Measurements from ENCODE around the gene IGSF3. TPM values are rescaled to one million over a fixed set of nuclear protein-coding genes. Genes with fewer than 3 reads are reported as not detected.
"Not testable (repeated sequence)": the region's sequence is repeated elsewhere in the genome, so short reads cannot be mapped to it uniquely, and the experiment has no call there.

The IGSF3 gene
- total RNA-seq, 1 experiment from 2014 or later: 4.0 TPM

GRCh38 chr1:116597388-116597787 lies 70.1 kb downstream of the IGSF3 start:
- POLR2A ChIA-PET (ENCODE audit: low non-redundant PET); DNase-seq (ENCODE audit: low spot score); H3K36me3 ChIP-seq (ENCODE audit: insufficient read depth, low read length, poor library complexity, severe bottlenecking); H3K4me1 ChIP-seq (ENCODE audit: insufficient read depth, low read length, poor library complexity, severe bottlenecking); H3K27me3 ChIP-seq (replicated peaks; ENCODE audit: insufficient read depth, low read depth, low read length, poor library complexity); H3K9me3 ChIP-seq (ENCODE audit: low read depth, low read length, poor library complexity, severe bottlenecking); BruUV-seq (replicated peaks); H3K27ac ChIP-seq (ENCODE audit: low read depth, low read length, poor library complexity, severe bottlenecking); CTCF ChIA-PET; intact Hi-C loops (cut with micrococcal nuclease; ENCODE audit: unreplicated experiment); H3K4me3 ChIP-seq (ENCODE audit: low read depth, low read length, poor library complexity, severe bottlenecking): not testable (repeated sequence)

DNA sequence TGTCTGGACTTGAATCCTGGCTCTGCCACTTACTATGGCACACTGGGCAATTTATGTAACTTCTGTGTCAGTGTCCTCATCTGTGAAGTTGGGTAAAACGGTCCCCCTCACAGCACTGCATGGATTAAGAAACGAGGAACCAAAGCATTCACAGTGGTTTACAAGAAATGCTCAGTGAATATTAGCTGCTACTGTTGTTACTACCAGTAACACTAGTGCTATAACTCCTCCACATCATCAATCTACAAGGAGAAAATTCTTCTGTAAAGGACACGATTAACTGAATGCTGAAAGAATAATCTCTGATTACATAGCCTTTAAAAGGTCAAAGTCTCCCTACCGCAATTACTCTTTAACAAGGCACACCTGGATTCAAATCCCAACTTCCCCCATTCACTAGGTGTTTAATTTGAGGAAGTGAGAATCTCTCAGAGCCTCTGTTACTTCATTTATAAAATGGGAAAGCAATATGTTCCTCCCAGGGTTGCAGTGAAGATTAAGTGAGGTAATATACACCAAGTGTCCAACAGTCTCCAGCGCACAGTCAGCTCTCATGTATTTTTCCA lies 70.7 kb downstream of the IGSF3 start:
- POLR2A ChIA-PET (ENCODE audit: low non-redundant PET); intact Hi-C loops (cut with micrococcal nuclease; ENCODE audit: unreplicated experiment); H3K4me3 ChIP-seq (ENCODE audit: low read depth, low read length, poor library complexity, severe bottlenecking); H3K4me1 ChIP-seq (ENCODE audit: insufficient read depth, low read length, poor library complexity, severe bottlenecking); DNase-seq (ENCODE audit: low spot score); H3K9me3 ChIP-seq (ENCODE audit: low read depth, low read length, poor library complexity, severe bottlenecking); BruUV-seq (replicated peaks); H3K36me3 ChIP-seq (ENCODE audit: insufficient read depth, low read length, poor library complexity, severe bottlenecking); H3K27ac ChIP-seq (ENCODE audit: low read depth, low read length, poor library complexity, severe bottlenecking); H3K27me3 ChIP-seq (replicated peaks; ENCODE audit: insufficient read depth, low read depth, low read length, poor library complexity): not testable (repeated sequence)
- CTCF ChIA-PET: interaction anchor here (0.7 to 2.2 kb wide), 2 partner anchors 10 to 23 kb away, joined by 3 to 21 read pairs; no protein-coding TSS in a partner anchor

GRCh38 chr1:116595946-116596741 lies 71.4 kb downstream of the IGSF3 start:
- H3K4me3 ChIP-seq (ENCODE audit: low read depth, low read length, poor library complexity, severe bottlenecking): peak overlapping the region; percentile 20
- intact Hi-C loops (cut with micrococcal nuclease; ENCODE audit: unreplicated experiment); H3K27me3 ChIP-seq (replicated peaks; ENCODE audit: insufficient read depth, low read depth, low read length, poor library complexity); H3K27ac ChIP-seq (ENCODE audit: low read depth, low read length, poor library complexity, severe bottlenecking); H3K4me1 ChIP-seq (ENCODE audit: insufficient read depth, low read length, poor library complexity, severe bottlenecking); H3K9me3 ChIP-seq (ENCODE audit: low read depth, low read length, poor library complexity, severe bottlenecking); POLR2A ChIA-PET (ENCODE audit: low non-redundant PET); BruUV-seq (replicated peaks); H3K36me3 ChIP-seq (ENCODE audit: insufficient read depth, low read length, poor library complexity, severe bottlenecking): not testable (repeated sequence)
- peak; percentile 60 for TF ChIP-seq CTCF (conservative IDR thresholded peaks at IDR 0.05; ENCODE audit: low read depth, low read length)
- CTCF ChIA-PET: interaction anchor here (0.7 to 2.2 kb wide), 5 partner anchors 11 to 532 kb away, joined by 3 to 21 read pairs (median 3); no protein-coding TSS in a partner anchor
- DNase-seq (ENCODE audit: low spot score): peak; percentile 66

- peak; percentile 43 for TF ChIP-seq CTCF (conservative IDR thresholded peaks at IDR 0.05; ENCODE audit: low read depth, low read length)
- POLR2A ChIA-PET (ENCODE audit: low non-redundant PET): not testable (repeated sequence)
Observed at GRCh38 chr1:116595065-116595840, 72.3 kb downstream of the IGSF3 start.

DNA sequence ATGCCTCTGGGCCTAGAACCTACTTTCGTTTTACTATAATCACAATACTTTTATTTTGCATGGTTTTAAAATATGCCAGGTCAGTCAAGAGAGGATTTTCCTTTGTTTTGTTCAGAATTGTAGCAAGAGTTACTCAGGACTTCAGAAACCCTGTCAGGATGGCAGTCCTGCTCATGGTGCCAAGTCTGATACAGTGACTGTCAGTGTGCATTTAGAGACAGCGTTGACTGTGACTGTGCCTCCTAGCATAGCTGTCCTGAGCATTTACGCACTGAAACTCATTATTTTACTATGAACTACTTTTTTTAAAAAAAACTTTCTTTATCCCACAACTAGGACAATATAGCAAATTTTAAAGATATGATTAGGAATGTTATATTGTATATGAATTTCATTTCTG lies 73.6 kb downstream of the IGSF3 start:
- DNase-seq (ENCODE audit: low spot score); H3K27me3 ChIP-seq (replicated peaks; ENCODE audit: insufficient read depth, low read depth, low read length, poor library complexity); H3K4me1 ChIP-seq (ENCODE audit: insufficient read depth, low read length, poor library complexity, severe bottlenecking); CTCF ChIA-PET; BruUV-seq (replicated peaks); POLR2A ChIA-PET (ENCODE audit: low non-redundant PET); H3K27ac ChIP-seq (ENCODE audit: low read depth, low read length, poor library complexity, severe bottlenecking); intact Hi-C loops (cut with micrococcal nuclease; ENCODE audit: unreplicated experiment); H3K36me3 ChIP-seq (ENCODE audit: insufficient read depth, low read length, poor library complexity, severe bottlenecking); H3K9me3 ChIP-seq (ENCODE audit: low read depth, low read length, poor library complexity, severe bottlenecking); H3K4me3 ChIP-seq (ENCODE audit: low read depth, low read length, poor library complexity, severe bottlenecking): not testable (repeated sequence)

More at GRCh38 chr1:116595065-116595840, 72.3 kb downstream of the IGSF3 start:
- BruUV-seq (replicated peaks); H3K9me3 ChIP-seq (ENCODE audit: low read depth, low read length, poor library complexity, severe bottlenecking); H3K27me3 ChIP-seq (replicated peaks; ENCODE audit: insufficient read depth, low read depth, low read length, poor library complexity); H3K27ac ChIP-seq (ENCODE audit: low read depth, low read length, poor library complexity, severe bottlenecking); H3K36me3 ChIP-seq (ENCODE audit: insufficient read depth, low read length, poor library complexity, severe bottlenecking); H3K4me1 ChIP-seq (ENCODE audit: insufficient read depth, low read length, poor library complexity, severe bottlenecking); intact Hi-C loops (cut with micrococcal nuclease; ENCODE audit: unreplicated experiment): not testable (repeated sequence)
- CTCF ChIA-PET: interaction anchor here (1.0 to 2.2 kb wide), 3 partner anchors 21 to 533 kb away, joined by 3 to 21 read pairs (median 3); no protein-coding TSS in a partner anchor
- peak; percentile 25 for DNase-seq (ENCODE audit: low spot score)
- H3K4me3 ChIP-seq (ENCODE audit: low read depth, low read length, poor library complexity, severe bottlenecking): peak overlapping the region; percentile 20

DNA sequence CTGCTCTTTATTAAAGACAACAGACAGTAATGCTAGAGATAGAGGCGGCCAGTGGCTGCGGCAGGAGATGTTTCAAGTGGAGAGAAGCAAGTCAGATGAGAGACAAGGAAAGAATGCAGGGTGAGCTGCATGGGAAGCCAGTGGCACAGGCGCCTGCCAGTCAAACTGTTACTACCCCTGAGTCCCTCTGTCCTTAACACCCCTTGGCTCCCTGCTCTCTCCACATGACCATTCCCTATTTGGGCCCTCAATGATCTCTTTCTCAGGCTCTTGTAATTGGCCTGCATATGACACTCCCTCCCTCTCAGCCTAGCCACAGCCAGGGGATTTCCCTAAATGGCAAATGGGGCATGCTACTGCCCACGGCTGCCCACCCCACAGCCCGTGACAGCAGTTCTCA lies 74.1 kb downstream of the IGSF3 start:
- H3K4me1 ChIP-seq (ENCODE audit: insufficient read depth, low read length, poor library complexity, severe bottlenecking); H3K4me3 ChIP-seq (ENCODE audit: low read depth, low read length, poor library complexity, severe bottlenecking); H3K27ac ChIP-seq (ENCODE audit: low read depth, low read length, poor library complexity, severe bottlenecking); POLR2A ChIA-PET (ENCODE audit: low non-redundant PET); H3K9me3 ChIP-seq (ENCODE audit: low read depth, low read length, poor library complexity, severe bottlenecking); DNase-seq (ENCODE audit: low spot score); H3K36me3 ChIP-seq (ENCODE audit: insufficient read depth, low read length, poor library complexity, severe bottlenecking); intact Hi-C loops (cut with micrococcal nuclease; ENCODE audit: unreplicated experiment); BruUV-seq (replicated peaks); CTCF ChIA-PET; H3K27me3 ChIP-seq (replicated peaks; ENCODE audit: insufficient read depth, low read depth, low read length, poor library complexity): not testable (repeated sequence)

All from A673 (cell line).